ENCODE data around the gene ABHD17C.

The ABHD17C gene

GRCh38 chr15:80787316-80787715 lies 92.2 kb downstream of the ABHD17C start:
- no peak for DNase-seq (ENCODE audit: low read depth in 3 of 3)

- DNase-seq (ENCODE audit: low read depth in 3 of 3), result no peak
These were observed 93.4 kb downstream of the ABHD17C start for GRCh38 chr15:80788536-80788935.

- no peak for DNase-seq (ENCODE audit: low read depth in 3 of 3)
These were observed 94.2 kb downstream of the ABHD17C start for GRCh38 chr15:80789296-80789695.

GRCh38 chr15:80789796-80790195 lies 94.7 kb downstream of the ABHD17C start:
- no peak for DNase-seq (ENCODE audit: low read depth in 3 of 3)

GRCh38 chr15:80790236-80790635 lies 95.1 kb downstream of the ABHD17C start:
- DNase-seq (ENCODE audit: low read depth in 3 of 3), result no peak

GRCh38 chr15:80791004-80791403 lies 95.9 kb downstream of the ABHD17C start:
- no peak for DNase-seq (ENCODE audit: low read depth in 3 of 3)

- DNase-seq (ENCODE audit: low read depth in 3 of 3), result no peak
These were observed 101.3 kb downstream of the ABHD17C start for GRCh38 chr15:80796407-80796806.

- no peak for DNase-seq (ENCODE audit: low read depth in 3 of 3)
These were observed 103.8 kb downstream of the ABHD17C start for GRCh38 chr15:80798911-80799310.

GRCh38 chr15:80800067-80800466 lies 105.0 kb downstream of the ABHD17C start:
- DNase-seq (ENCODE audit: low read depth in 3 of 3), result no peak

GRCh38 chr15:80801891-80802680 lies 107.0 kb downstream of the ABHD17C start:
- DNase-seq (ENCODE audit: low read depth in 3 of 3), result no peak

GRCh38 chr15:80803580-80804525 lies 108.7 kb downstream of the ABHD17C start:
- DNase-seq (ENCODE audit: low read depth in 3 of 3), result no peak

- DNase-seq (ENCODE audit: low read depth in 3 of 3), result no peak
These were observed 109.9 kb downstream of the ABHD17C start for GRCh38 chr15:80804970-80805495.
